Measurements from ENCODE around the gene RHBDF2.

RHBDF2 gene

GRCh38 chr17:76478730-76479514 is 22.3 kb downstream of the RHBDF2 start:
- no peak for DNase-seq

GRCh38 chr17:76478097-76478496 is 23.1 kb downstream of the RHBDF2 start:
- no peak for DNase-seq

- no peak for DNase-seq
Measured at GRCh38 chr17:76477576-76477975, 23.6 kb downstream of the RHBDF2 start.

GRCh38 chr17:76476736-76477135 is 24.5 kb downstream of the RHBDF2 start:
- DNase-seq = no peak

- DNase-seq = no peak
Measured at GRCh38 chr17:76475302-76475701, 25.9 kb downstream of the RHBDF2 start.

- DNase-seq = no peak
Measured at GRCh38 chr17:76474894-76475293, 26.3 kb downstream of the RHBDF2 start.

GRCh38 chr17:76474238-76474637 is 27.0 kb downstream of the RHBDF2 start:
- no peak for DNase-seq

GRCh38 chr17:76473541-76473985 is 27.7 kb downstream of the RHBDF2 start:
- DNase-seq = no peak

GRCh38 chr17:76472726-76473125 is 28.5 kb downstream of the RHBDF2 start:
- DNase-seq = no peak

- no peak for DNase-seq
Measured at GRCh38 chr17:76472258-76472645, 29.0 kb downstream of the RHBDF2 start.

GRCh38 chr17:76471498-76472257 is 29.5 kb downstream of the RHBDF2 start:
- no peak for DNase-seq

- no peak for DNase-seq
Measured at GRCh38 chr17:76469991-76470739, 31.1 kb downstream of the RHBDF2 start.

- DNase-seq = no peak
Measured at GRCh38 chr17:76469076-76469990, 31.9 kb downstream of the RHBDF2 start.

- DNase-seq = no peak
Measured at GRCh38 chr17:76468634-76469010, 32.6 kb downstream of the RHBDF2 start.

- DNase-seq = no peak
Measured at GRCh38 chr17:76467809-76468633, 33.2 kb downstream of the RHBDF2 start.

- no peak for DNase-seq
Measured at GRCh38 chr17:76467366-76467765, 33.9 kb downstream of the RHBDF2 start, which contains the start of gene AANAT. Gene AANAT, plus strand, starts transcription at chr17:76467603. Its CDS starts 1,144 bp downstream, at chr17:76468747.

- DNase-seq = no peak
Measured at GRCh38 chr17:76466775-76467130, 34.5 kb downstream of the RHBDF2 start.

- no peak for DNase-seq
Measured at GRCh38 chr17:76462556-76463290, 38.5 kb downstream of the RHBDF2 start.

GRCh38 chr17:76461765-76462555 is 39.3 kb downstream of the RHBDF2 start:
- no peak for DNase-seq

- DNase-seq = no peak
Measured at GRCh38 chr17:76459674-76460073, 41.5 kb downstream of the RHBDF2 start.

Measured in activated gamma-delta T cell (primary cell).